Measurements from ENCODE around the gene ADRA1B. TPM values are rescaled to one million over a fixed set of nuclear protein-coding genes. Genes with fewer than 3 reads are reported as not detected.

ADRA1B gene
- total RNA-seq, 4 donors from 2014 or later: 0.67 to 5.3 (median 3.0) TPM

- ATAC-seq: no peak
- TF ChIP-seq, protein P1, sequence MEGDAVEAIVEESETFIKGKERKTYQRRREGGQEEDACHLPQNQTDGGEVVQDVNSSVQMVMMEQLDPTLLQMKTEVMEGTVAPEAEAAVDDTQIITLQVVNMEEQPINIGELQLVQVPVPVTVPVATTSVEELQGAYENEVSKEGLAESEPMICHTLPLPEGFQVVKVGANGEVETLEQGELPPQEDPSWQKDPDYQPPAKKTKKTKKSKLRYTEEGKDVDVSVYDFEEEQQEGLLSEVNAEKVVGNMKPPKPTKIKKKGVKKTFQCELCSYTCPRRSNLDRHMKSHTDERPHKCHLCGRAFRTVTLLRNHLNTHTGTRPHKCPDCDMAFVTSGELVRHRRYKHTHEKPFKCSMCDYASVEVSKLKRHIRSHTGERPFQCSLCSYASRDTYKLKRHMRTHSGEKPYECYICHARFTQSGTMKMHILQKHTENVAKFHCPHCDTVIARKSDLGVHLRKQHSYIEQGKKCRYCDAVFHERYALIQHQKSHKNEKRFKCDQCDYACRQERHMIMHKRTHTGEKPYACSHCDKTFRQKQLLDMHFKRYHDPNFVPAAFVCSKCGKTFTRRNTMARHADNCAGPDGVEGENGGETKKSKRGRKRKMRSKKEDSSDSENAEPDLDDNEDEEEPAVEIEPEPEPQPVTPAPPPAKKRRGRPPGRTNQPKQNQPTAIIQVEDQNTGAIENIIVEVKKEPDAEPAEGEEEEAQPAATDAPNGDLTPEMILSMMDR (IDR thresholded peaks at IDR 0.05): no peak
- 43 to 80% methylated on average over 1 of the region's 1 CpG for WGBS, 2 donors (ENCODE audit: low coverage in 1 of 2)
- Histone ChIP-seq H3K4me1 (no peaks in the 10 kb centered on the region), H3K27ac (no peak overlapping the region), H3K27me3 (peaks cover 8% of the 10 kb centered on the region), H3K9me3 (no peaks in the 10 kb centered on the region), H3K36me3 (no peaks in the 10 kb centered on the region), H3K4me3 (no peak overlapping the region)
Observed at GRCh38 chr5:159935946-159936345, 19.7 kb downstream of the ADRA1B start.

DNA sequence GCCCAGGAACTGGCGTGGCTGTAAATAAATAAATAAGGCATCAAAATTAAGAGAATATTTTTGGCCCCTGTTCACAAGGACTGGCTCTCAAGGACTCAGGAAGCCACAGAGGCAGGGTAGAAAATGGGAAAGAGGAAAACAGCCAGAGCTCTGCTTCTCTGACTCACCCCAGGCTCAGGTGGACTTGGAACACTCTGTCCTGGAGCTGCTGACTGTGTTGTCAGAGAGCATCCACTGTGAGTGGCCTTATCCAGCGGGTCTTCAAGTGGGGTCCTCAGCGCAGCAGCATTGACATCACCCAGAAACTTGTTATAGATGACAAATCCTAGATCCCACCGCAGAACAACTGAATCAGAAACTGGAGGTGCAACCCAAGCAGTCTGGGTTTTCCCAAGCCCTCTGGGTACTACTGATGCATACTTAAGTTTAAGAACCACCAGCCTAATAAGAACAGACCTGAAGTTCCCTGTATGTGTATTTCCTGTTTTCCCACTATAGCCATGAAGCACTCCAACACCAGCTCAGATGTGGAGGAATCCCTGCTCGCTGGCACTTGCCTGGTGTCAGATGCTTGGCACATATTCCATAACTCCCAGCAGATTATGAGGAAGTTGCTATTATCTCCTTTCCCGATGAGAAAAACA lies 20.5 kb downstream of the ADRA1B start:
- peaks cover 4% of the 10 kb centered on the region for H3K27me3 ChIP-seq
- no peak for ATAC-seq
- 76 to 88% methylated on average over 4 to 5 of the region's 6 CpGs for WGBS, 2 donors (ENCODE audit: low coverage in 1 of 2)
- no peaks in the 10 kb centered on the region for H3K4me1 ChIP-seq
- TF ChIP-seq EP300 (IDR thresholded peaks at IDR 0.05): no peak
- TF ChIP-seq, protein P1 (IDR thresholded peaks at IDR 0.05): no peak
- TF ChIP-seq POLR2A (IDR thresholded peaks at IDR 0.05): no peak
- no peak for TF ChIP-seq POLR2AphosphoS5 (IDR thresholded peaks at IDR 0.05)
- no peak overlapping the region for H3K4me3 ChIP-seq
- no peak overlapping the region for H3K27ac ChIP-seq
- H3K9me3 ChIP-seq: no peaks in the 10 kb centered on the region
- H3K36me3 ChIP-seq: no peaks in the 10 kb centered on the region

DNA sequence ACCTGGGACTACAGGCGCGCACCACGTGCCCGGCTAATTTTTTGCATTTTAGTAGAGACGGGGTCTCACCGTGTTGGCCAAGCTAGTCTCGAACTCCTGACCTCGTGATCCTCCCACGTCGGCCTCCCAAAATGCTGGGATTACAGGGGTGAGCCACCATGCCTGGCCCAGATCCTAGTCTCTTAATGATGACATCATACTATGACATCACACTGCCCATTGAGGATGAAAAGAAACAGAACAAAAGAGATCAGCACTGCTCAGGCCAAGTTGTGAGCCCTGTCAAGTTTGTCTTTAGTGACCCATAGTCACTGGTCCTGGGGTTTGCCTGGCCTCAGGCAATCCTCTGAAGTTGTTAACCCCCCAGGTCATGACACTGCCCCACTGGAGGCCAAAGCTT lies 21.3 kb downstream of the ADRA1B start:
- peaks cover 6% of the 10 kb centered on the region for H3K27me3 ChIP-seq
- TF ChIP-seq POLR2AphosphoS5 (IDR thresholded peaks at IDR 0.05): no peak
- TF ChIP-seq EP300 (IDR thresholded peaks at IDR 0.05): no peak
- no peak for TF ChIP-seq POLR2A (IDR thresholded peaks at IDR 0.05)
- TF ChIP-seq, protein P1 (IDR thresholded peaks at IDR 0.05): no peak
- 94% methylated on average over 10 of the region's 10 CpGs; no CpG with 5 or more reads in 1 of the 2 donors for WGBS, 2 donors (ENCODE audit: low coverage in 1 of 2)
- no peaks in the 10 kb centered on the region for H3K36me3 ChIP-seq
- H3K4me1 ChIP-seq: no peaks in the 10 kb centered on the region
- H3K4me3 ChIP-seq: no peak overlapping the region
- no peak overlapping the region for H3K27ac ChIP-seq
- no peak for ATAC-seq
- no peaks in the 10 kb centered on the region for H3K9me3 ChIP-seq

GRCh38 chr5:159943326-159943725 lies 27.0 kb downstream of the ADRA1B start:
- TF ChIP-seq, protein P1 (IDR thresholded peaks at IDR 0.05): no peak
- Histone ChIP-seq H3K4me1 (no peaks in the 10 kb centered on the region), H3K36me3 (no peaks in the 10 kb centered on the region), H3K4me3 (no peak overlapping the region), H3K27me3 (peaks cover 20% of the 10 kb centered on the region), H3K9me3 (no peaks in the 10 kb centered on the region), H3K27ac (no peak overlapping the region)
- no peak for ATAC-seq
- 48 to 69% methylated on average over 3 to 5 of the region's 5 CpGs for WGBS, 2 donors (ENCODE audit: low coverage in 1 of 2)

DNA sequence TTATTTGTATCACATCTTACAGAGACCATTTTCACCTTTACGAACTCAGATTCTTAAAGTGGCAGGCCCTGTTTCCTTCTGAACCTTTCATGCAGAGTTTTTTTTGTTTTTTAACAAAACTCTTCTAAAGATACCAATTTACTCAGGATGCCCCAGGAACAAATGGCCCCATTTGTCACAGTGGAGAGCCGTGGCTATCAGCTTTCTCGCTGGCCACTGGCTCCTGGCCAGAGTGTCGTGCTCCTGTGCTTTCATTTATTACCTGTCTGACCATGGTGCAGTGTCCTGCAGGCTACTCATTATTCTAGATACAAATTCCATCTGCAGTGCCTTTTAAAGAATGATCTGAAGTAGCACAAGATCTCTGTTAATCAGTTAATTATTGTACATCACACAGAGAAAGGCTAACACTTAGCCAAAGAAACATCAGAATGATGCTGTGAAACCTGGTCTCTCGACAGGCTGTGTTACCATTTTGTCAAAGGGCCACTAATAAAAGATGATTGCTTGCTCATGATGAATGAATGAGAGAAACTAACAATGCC lies 27.8 kb downstream of the ADRA1B start:
- no peak for ATAC-seq
- Histone ChIP-seq H3K27me3 (peaks cover 20% of the 10 kb centered on the region), H3K4me3 (no peak overlapping the region), H3K4me1 (no peaks in the 10 kb centered on the region), H3K27ac (no peak overlapping the region), H3K9me3 (no peaks in the 10 kb centered on the region), H3K36me3 (no peaks in the 10 kb centered on the region)
- TF ChIP-seq, protein P1 (IDR thresholded peaks at IDR 0.05): no peak
- no peak for TF ChIP-seq EP300 (IDR thresholded peaks at IDR 0.05)
- TF ChIP-seq POLR2A (IDR thresholded peaks at IDR 0.05): no peak
- no peak for TF ChIP-seq POLR2AphosphoS5 (IDR thresholded peaks at IDR 0.05)
- 39 to 47% methylated on average over 4 to 5 of the region's 5 CpGs for WGBS, 2 donors (ENCODE audit: low coverage in 1 of 2)
